Keratinocyte (primary cell): ENCODE results near the gene SMAD3. TPM values are rescaled to one million over a fixed set of nuclear protein-coding genes. Genes with fewer than 3 reads are reported as not detected.
A peak's percentile ranks its signal among the peaks of the same experiment; 100 is the strongest.

Source experiments
- DNase-seq: peaks from one replicate; pipeline ENCODE4 v3.0.0-alpha.2; 2011; ENCODE audit warnings: low read depth, missing footprints, low spot score
- FAIRE-seq: peaks from 2 replicates; lab custom pipeline; 2011; peaks lifted over from hg19 to GRCh38; lab: Jason Lieb, UNC
- H2AFZ ChIP-seq: 2 replicates; pipeline ENCODE4 v1.6.0; 2012; ENCODE audit warnings: low read length, control low read depth, inconsistent platforms; ENCODE audit not compliant: control insufficient read depth
- H3K27ac ChIP-seq: 2 replicates; pipeline ENCODE4 v1.5.1; 2011; ENCODE audit warnings: low read length; ENCODE audit not compliant: control insufficient read depth, insufficient read depth
- H3K27me3 ChIP-seq: 3 replicates; pipeline ENCODE4 v1.6.0; 2011; ENCODE audit warnings: low read length; ENCODE audit not compliant: control insufficient read depth, insufficient read depth; ENCODE audit errors: extremely low read depth
- H3K36me3 ChIP-seq, 2 experiments: 2 replicates in 1 of 2; 3 replicates in 1 of 2; pipeline ENCODE4 v1.5.1; 2011; ENCODE audit warnings: low read length in 2 of 2, mild to moderate bottlenecking in 1 of 2; ENCODE audit not compliant: control insufficient read depth in 2 of 2, insufficient read depth in 2 of 2; ENCODE audit errors: extremely low read depth in 1 of 2
- H3K4me1 ChIP-seq: 3 replicates; pipeline ENCODE4 v1.5.1; 2011; ENCODE audit warnings: low read length; ENCODE audit not compliant: control insufficient read depth, insufficient read depth; ENCODE audit errors: extremely low read depth
- H3K4me2 ChIP-seq: 3 replicates; pipeline ENCODE4 v1.6.0; 2011; ENCODE audit warnings: low read depth, low read length; ENCODE audit not compliant: control insufficient read depth, insufficient read depth; ENCODE audit errors: extremely low read depth
- H3K4me3 ChIP-seq, 3 experiments: fragments of 200-600 bp in 1 of 3; sonication (generic) in 1 of 3; 2 replicates in 2 of 3; 3 replicates in 1 of 3; pipeline ENCODE4 v1.5.1; 2011 to 2016; ENCODE audit warnings: low read length in 3 of 3, mild to moderate bottlenecking in 3 of 3, control low read depth in 2 of 3, inconsistent platforms in 1 of 3, low read depth in 1 of 3, mixed read lengths in 1 of 3, mixed run types in 1 of 3, moderate library complexity in 1 of 3; ENCODE audit not compliant: control insufficient read depth in 2 of 3, insufficient read depth in 2 of 3; ENCODE audit errors: extremely low read depth in 1 of 3
- H3K79me2 ChIP-seq: 2 replicates; pipeline ENCODE4 v1.6.0; 2012; ENCODE audit warnings: low read length; ENCODE audit not compliant: control insufficient read depth, insufficient read depth
- H3K9ac ChIP-seq: 3 replicates; pipeline ENCODE4 v1.6.0; 2011; ENCODE audit warnings: low read length; ENCODE audit not compliant: control insufficient read depth, insufficient read depth; ENCODE audit errors: extremely low read depth
- H3K9me1 ChIP-seq: 3 replicates; pipeline ENCODE4 v1.6.0; 2011; ENCODE audit warnings: low read length; ENCODE audit not compliant: control insufficient read depth, insufficient read depth; ENCODE audit errors: extremely low read depth
- H3K9me3 ChIP-seq: 2 replicates; pipeline ENCODE4 v1.5.1; 2012; ENCODE audit warnings: low read depth, low read length; ENCODE audit not compliant: control insufficient read depth
- H4K20me1 ChIP-seq: 3 replicates; pipeline ENCODE4 v1.6.0; 2011; ENCODE audit warnings: low read length; ENCODE audit not compliant: control insufficient read depth, insufficient read depth; ENCODE audit errors: extremely low read depth
- CTCF ChIP-seq, 3 experiments: IDR thresholded peaks in 1 of 3; conservative IDR thresholded peaks in 1 of 3; optimal IDR thresholded peaks in 1 of 3; 2 replicates in 2 of 3; 3 replicates in 1 of 3; pipeline versions ENCODE3 to v1.5.1; 2011; ENCODE audit warnings: low read length in 3 of 3, mild to moderate bottlenecking in 3 of 3, moderate library complexity in 2 of 3, control low read depth in 1 of 3, inconsistent platforms in 1 of 3; ENCODE audit not compliant: insufficient read depth in 2 of 3; ENCODE audit errors: extremely low read depth in 1 of 3
- EZH2 ChIP-seq: IDR thresholded peaks from one replicate; pipeline ENCODE4 v1.6.1; 2012; ENCODE audit warnings: inconsistent platforms, mild to moderate bottlenecking, low read length, moderate library complexity
- dilution Hi-C: fragments of 300-500 bp; cut with MboI; formaldehyde crosslinking; loops from one replicate; pipeline ENCODE4 v1.7.0; 2020; ENCODE audit warnings: low sequenced_read_pairs; ENCODE audit not compliant: extremely low pct_ligation_motif_present
- polyA plus RNA-seq, 5 experiments: library from polyadenylated mRNA; depleted of rRNA in 3 of 5; stranded (reverse) in 3 of 5; stranded (forward) in 1 of 5; unstranded in 1 of 5; fragments of >200 nt; gene quantifications; 1 replicate in 1 of 5; 2 replicates in 3 of 5; 3 replicates in 1 of 5; pipeline versions ENCODE4 v1.2.1 to v1.2.3, GENCODE V29; 2011 to 2012; ENCODE audit warnings: missing spikeins in 2 of 5, low read depth in 1 of 5, low replicate concordance in 1 of 5

SMAD3 gene
- polyA plus RNA-seq, 1 donor (not counting 4 experiments of a cell fraction or from before 2014, with no cell fraction given), result 33.7 TPM

DNA sequence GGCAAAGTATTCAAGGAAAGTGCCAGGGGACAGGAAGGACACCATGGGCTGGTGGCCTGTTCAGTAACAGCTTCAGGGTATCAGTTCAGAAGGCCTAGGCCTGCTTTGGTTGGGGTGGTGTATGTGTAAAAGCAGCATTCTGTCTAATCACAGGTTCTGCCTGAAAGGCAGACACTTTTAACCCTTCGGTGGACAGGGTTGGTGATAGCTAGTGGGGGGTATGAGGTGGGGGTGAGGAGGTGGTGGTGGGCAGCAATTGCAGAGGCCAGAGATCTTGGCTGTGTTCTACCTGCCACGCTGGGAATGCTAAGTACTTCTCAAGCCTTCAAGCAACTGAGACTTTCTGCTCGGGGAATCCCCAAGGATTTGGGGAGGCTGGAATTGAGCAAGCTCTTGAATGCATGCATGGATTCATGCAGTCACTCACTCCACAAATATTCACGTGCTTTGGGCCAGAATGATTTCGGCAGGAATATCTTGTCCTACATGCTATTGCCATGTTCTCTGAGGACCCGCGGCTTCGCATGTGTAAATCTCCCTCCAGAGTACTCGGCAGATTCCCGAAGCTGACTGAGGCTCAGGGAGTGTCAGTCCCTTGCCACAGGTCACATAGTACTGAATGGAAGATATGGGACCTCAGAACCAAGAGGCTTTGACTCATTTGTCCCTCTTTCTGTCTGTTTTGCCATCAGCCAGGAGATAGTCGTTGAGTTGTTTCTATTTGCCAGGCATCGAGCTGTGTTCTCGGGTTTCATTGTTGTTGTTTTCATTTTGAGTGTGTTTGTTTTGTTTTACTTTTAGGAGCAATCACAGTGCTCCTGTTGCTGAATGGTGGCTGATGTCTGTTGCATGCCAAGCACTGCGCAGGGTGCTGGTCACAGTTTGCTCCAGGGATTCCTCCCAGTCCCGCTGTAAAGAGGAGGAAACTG, 65.5 kb downstream of the SMAD3 start:
- Histone ChIP-seq H3K4me2 (peak overlapping the region; percentile 77), H2AFZ (no peak overlapping the region), H3K27ac (peak overlapping the region; percentile 76), H3K9me1 (peaks cover 8% of the 10 kb centered on the region), H3K9me3 (no peaks in the 10 kb centered on the region), H3K79me2 (peaks cover 88% of the 10 kb centered on the region), H3K27me3 (no peaks in the 10 kb centered on the region), H3K36me3 (peaks cover 2 to 23% of the 10 kb centered on the region in 2 experiments), H3K4me3 (peak overlapping the region in 1 of 3 experiments; percentile 21), H3K4me1 (peaks cover 81% of the 10 kb centered on the region), H4K20me1 (peaks cover 3% of the 10 kb centered on the region), H3K9ac (peak overlapping the region; percentile 63)
- no peak for DNase-seq
- dilution Hi-C loops, result no loop called here
- no peak for TF ChIP-seq EZH2
- TF ChIP-seq CTCF (optimal IDR thresholded peaks at IDR 0.05 in 1 of 3, IDR thresholded peaks at IDR 0.05 in 1 of 3, conservative IDR thresholded peaks at IDR 0.05 in 1 of 3; ENCODE audit: extremely low read depth in 1 of 3, insufficient read depth in 2 of 3, low read length in 3 of 3), result no peak
- FAIRE-seq, result peak; percentile 46

DNA sequence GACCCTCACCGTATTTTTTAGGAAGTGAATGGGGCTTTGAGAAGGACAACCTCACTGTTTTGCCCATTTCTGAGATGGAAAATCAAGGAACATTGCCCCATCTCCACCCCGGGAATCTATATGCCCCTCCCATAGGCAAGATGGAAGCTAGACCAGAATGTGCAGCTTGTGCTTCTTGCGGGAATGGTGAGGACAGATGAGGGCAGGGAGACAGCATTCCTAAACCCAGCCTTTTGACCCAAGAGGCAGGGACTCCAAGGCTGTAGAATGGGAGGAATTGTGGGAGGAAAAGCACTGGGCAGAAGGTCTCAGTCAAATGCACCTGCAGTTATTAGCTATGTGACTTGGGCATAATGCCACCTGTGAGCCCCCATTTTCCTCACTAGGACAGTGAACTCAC, 66.9 kb downstream of the SMAD3 start:
- peaks cover 75% of the 10 kb centered on the region for H3K4me1 ChIP-seq
- dilution Hi-C loops, result no loop called here
- H2AFZ ChIP-seq, result no peak overlapping the region
- H3K4me3 ChIP-seq, result no peak overlapping the region
- no peak overlapping the region for H3K9ac ChIP-seq
- peaks cover 8% of the 10 kb centered on the region for H3K9me1 ChIP-seq
- no peak overlapping the region for H3K27ac ChIP-seq
- H3K36me3 ChIP-seq, result peaks cover 4 to 23% of the 10 kb centered on the region in 2 experiments
- DNase-seq, result no peak
- FAIRE-seq, result no peak
- no peaks in the 10 kb centered on the region for H3K9me3 ChIP-seq
- H3K4me2 ChIP-seq, result no peak overlapping the region
- peaks cover 91% of the 10 kb centered on the region for H3K79me2 ChIP-seq
- no peak for TF ChIP-seq EZH2
- TF ChIP-seq CTCF (optimal IDR thresholded peaks at IDR 0.05 in 1 of 3, IDR thresholded peaks at IDR 0.05 in 1 of 3, conservative IDR thresholded peaks at IDR 0.05 in 1 of 3; ENCODE audit: extremely low read depth in 1 of 3, insufficient read depth in 2 of 3, low read length in 3 of 3), result no peak
- H3K27me3 ChIP-seq, result no peaks in the 10 kb centered on the region
- peaks cover 3% of the 10 kb centered on the region for H4K20me1 ChIP-seq
